ENCODE measurements around the gene FCHSD2.

DNA sequence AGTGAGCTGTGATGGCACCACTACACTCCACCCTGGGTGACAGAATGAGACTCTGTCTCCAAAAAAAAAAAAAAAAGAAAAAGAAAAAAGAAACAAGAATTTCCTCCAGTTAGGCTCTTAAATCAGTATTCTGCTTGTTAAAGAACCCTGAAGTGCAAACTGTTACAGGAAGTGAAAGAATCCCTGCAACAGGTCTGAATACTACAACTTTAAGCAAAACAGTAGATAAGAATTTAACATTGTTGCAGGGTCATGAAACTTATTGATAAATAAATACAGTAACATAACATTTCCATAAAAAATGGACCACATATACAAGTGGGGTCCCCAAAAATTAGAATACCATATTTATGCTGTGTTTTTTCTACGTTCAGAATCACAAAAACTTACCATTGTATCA is 35.8 kb downstream of the FCHSD2 start:
- no peak for TF ChIP-seq STAG1 (CRISPR knock-in tag; IDR thresholded peaks at IDR 0.05)
- no peak for TF ChIP-seq EZH2 (conservative IDR thresholded peaks at IDR 0.05; ENCODE audit: low read depth, low read length)
- TF ChIP-seq, protein P1, sequence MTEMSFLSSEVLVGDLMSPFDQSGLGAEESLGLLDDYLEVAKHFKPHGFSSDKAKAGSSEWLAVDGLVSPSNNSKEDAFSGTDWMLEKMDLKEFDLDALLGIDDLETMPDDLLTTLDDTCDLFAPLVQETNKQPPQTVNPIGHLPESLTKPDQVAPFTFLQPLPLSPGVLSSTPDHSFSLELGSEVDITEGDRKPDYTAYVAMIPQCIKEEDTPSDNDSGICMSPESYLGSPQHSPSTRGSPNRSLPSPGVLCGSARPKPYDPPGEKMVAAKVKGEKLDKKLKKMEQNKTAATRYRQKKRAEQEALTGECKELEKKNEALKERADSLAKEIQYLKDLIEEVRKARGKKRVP (CRISPR knock-in tag; IDR thresholded peaks at IDR 0.05) = no peak
- no peak for TF ChIP-seq ZNF556 (CRISPR knock-in tag; IDR thresholded peaks at IDR 0.05; ENCODE audit: borderline replicate concordance)
- no peak for TF ChIP-seq MAFG (CRISPR knock-in tag; IDR thresholded peaks at IDR 0.05)
- TF ChIP-seq TARDBP (CRISPR knock-in tag; IDR thresholded peaks at IDR 0.05) = no peak
- no peak for TF ChIP-seq THAP11 (CRISPR knock-in tag; IDR thresholded peaks at IDR 0.05)
- TF ChIP-seq, protein P2, sequence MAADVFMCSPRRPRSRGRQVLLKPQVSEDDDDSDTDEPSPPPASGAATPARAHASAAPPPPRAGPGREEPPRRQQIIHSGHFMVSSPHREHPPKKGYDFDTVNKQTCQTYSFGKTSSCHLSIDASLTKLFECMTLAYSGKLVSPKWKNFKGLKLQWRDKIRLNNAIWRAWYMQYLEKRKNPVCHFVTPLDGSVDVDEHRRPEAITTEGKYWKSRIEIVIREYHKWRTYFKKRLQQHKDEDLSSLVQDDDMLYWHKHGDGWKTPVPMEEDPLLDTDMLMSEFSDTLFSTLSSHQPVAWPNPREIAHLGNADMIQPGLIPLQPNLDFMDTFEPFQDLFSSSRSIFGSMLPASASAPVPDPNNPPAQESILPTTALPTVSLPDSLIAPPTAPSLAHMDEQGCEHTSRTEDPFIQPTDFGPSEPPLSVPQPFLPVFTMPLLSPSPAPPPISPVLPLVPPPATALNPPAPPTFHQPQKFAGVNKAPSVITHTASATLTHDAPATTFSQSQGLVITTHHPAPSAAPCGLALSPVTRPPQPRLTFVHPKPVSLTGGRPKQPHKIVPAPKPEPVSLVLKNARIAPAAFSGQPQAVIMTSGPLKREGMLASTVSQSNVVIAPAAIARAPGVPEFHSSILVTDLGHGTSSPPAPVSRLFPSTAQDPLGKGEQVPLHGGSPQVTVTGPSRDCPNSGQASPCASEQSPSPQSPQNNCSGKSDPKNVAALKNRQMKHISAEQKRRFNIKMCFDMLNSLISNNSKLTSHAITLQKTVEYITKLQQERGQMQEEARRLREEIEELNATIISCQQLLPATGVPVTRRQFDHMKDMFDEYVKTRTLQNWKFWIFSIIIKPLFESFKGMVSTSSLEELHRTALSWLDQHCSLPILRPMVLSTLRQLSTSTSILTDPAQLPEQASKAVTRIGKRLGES (CRISPR knock-in tag; IDR thresholded peaks at IDR 0.05; ENCODE audit: borderline replicate concordance) = no peak
- no peak for TF ChIP-seq ZNF432 (CRISPR knock-in tag; IDR thresholded peaks at IDR 0.05; ENCODE audit: borderline replicate concordance)
- no peak for TF ChIP-seq MAFK (conservative IDR thresholded peaks at IDR 0.05 in 1 of 2, IDR thresholded peaks at IDR 0.05 in 1 of 2; ENCODE audit: low read length in 2 of 2)
- TF ChIP-seq, protein P3, sequence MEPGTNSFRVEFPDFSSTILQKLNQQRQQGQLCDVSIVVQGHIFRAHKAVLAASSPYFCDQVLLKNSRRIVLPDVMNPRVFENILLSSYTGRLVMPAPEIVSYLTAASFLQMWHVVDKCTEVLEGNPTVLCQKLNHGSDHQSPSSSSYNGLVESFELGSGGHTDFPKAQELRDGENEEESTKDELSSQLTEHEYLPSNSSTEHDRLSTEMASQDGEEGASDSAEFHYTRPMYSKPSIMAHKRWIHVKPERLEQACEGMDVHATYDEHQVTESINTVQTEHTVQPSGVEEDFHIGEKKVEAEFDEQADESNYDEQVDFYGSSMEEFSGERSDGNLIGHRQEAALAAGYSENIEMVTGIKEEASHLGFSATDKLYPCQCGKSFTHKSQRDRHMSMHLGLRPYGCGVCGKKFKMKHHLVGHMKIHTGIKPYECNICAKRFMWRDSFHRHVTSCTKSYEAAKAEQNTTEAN (CRISPR knock-in tag; conservative IDR thresholded peaks at IDR 0.05) = no peak
- TF ChIP-seq ISX (CRISPR knock-in tag; conservative IDR thresholded peaks at IDR 0.05) = no peak
